Neural progenitor cell (in vitro differentiated cells): Measurements from ENCODE around the gene FBLN5.

Source experiments
- CTCF ChIP-seq: fragments of 200-600 bp; sonication (generic); IDR thresholded peaks from 2 replicates; pipeline ENCODE4 v1.5.1; 2017; ENCODE audit warnings: antibody characterized with exemption, mild to moderate bottlenecking
- EZH2 ChIP-seq: fragments of 200-600 bp; sonication (generic); IDR thresholded peaks from 2 replicates; pipeline ENCODE4 v1.6.1; 2017; ENCODE audit warnings: antibody characterized with exemption, mild to moderate bottlenecking, moderate library complexity

GRCh38 chr14:91891101-91891500, 56.4 kb downstream of the FBLN5 start:
- TF ChIP-seq CTCF (no peak), EZH2 (no peak)
